Mesenchymal stem cell (in vitro differentiated cells and primary cell): ENCODE measurements around the gene RPL28.

Experiments used
- DNase-seq: peaks from one replicate; pipeline ENCODE4 v3.0.0-alpha.2; 2013
- H2AFZ ChIP-seq: one replicate; pipeline ENCODE4 v1.6.1; 2013; ENCODE audit warnings: low read depth, mild to moderate bottlenecking, control low read depth, inconsistent platforms, low read length, moderate library complexity
- H2AK5ac ChIP-seq: 2 replicates; pipeline ENCODE4 v1.6.1; 2013; ENCODE audit warnings: low read length, moderate library complexity, mild to moderate bottlenecking, inconsistent platforms; ENCODE audit not compliant: severe bottlenecking
- H2BK120ac ChIP-seq: one replicate; pipeline ENCODE4 v1.6.1; 2013; ENCODE audit warnings: low read depth, mild to moderate bottlenecking, inconsistent platforms, low read length, moderate library complexity
- H2BK12ac ChIP-seq, 2 experiments: one replicate each; pipeline ENCODE4 v1.6.1; 2013; ENCODE audit warnings: inconsistent platforms in 2 of 2, low read length in 2 of 2, mild to moderate bottlenecking in 2 of 2, moderate library complexity in 2 of 2, control low read depth in 1 of 2
- H2BK15ac ChIP-seq: one replicate; pipeline ENCODE4 v1.6.1; 2013; ENCODE audit warnings: mild to moderate bottlenecking, low read depth, inconsistent platforms; ENCODE audit not compliant: poor library complexity, severe bottlenecking
- H2BK5ac ChIP-seq: 2 replicates; pipeline ENCODE4 v1.6.1; 2013; ENCODE audit warnings: low read depth, mild to moderate bottlenecking, low read length, control low read depth, inconsistent platforms; ENCODE audit not compliant: poor library complexity, severe bottlenecking
- H3K14ac ChIP-seq, 2 experiments: one replicate each; pipeline ENCODE4 v1.6.1; 2013; ENCODE audit warnings: inconsistent platforms in 2 of 2, low read length in 2 of 2, control low read depth in 1 of 2, mild to moderate bottlenecking in 1 of 2, moderate library complexity in 1 of 2
- H3K18ac ChIP-seq, 2 experiments: one replicate each; pipeline ENCODE4 v1.6.1; 2013; ENCODE audit warnings: inconsistent platforms in 2 of 2, low read length in 2 of 2, control low read depth in 1 of 2, low read depth in 1 of 2, mild to moderate bottlenecking in 1 of 2
- H3K23ac ChIP-seq, 2 experiments: one replicate each; pipeline ENCODE4 v1.6.1; 2013; ENCODE audit warnings: inconsistent platforms in 2 of 2, low read length in 2 of 2, mild to moderate bottlenecking in 2 of 2, moderate library complexity in 2 of 2, control low read depth in 1 of 2
- H3K27ac ChIP-seq: 2 replicates; pipeline ENCODE4 v1.5.1; 2013; ENCODE audit warnings: mild to moderate bottlenecking, moderate library complexity, low read length, control low read depth, inconsistent platforms; ENCODE audit not compliant: poor library complexity, severe bottlenecking
- H3K27me3 ChIP-seq, 2 experiments: 2 replicates each; pipeline versions ENCODE4 v1.6.1 to v1.7.0; 2013; ENCODE audit warnings: low read length in 2 of 2, mild to moderate bottlenecking in 2 of 2, moderate library complexity in 2 of 2, control low read depth in 1 of 2, inconsistent platforms in 1 of 2; ENCODE audit not compliant: control insufficient read depth in 1 of 2, insufficient read depth in 1 of 2
- H3K36me3 ChIP-seq, 2 experiments: 2 replicates each; pipeline versions ENCODE4 v1.6.1 to v1.7.0; 2013; ENCODE audit warnings: low read length in 2 of 2, control low read depth in 1 of 2, inconsistent platforms in 1 of 2, low read depth in 1 of 2, mild to moderate bottlenecking in 1 of 2; ENCODE audit not compliant: insufficient read depth in 2 of 2, control insufficient read depth in 1 of 2
- H3K4ac ChIP-seq, 2 experiments: one replicate each; pipeline ENCODE4 v1.6.1; 2013; ENCODE audit warnings: inconsistent platforms in 2 of 2, low read length in 2 of 2, mild to moderate bottlenecking in 2 of 2, moderate library complexity in 2 of 2, control low read depth in 1 of 2, low read depth in 1 of 2
- H3K4me1 ChIP-seq: 2 replicates; pipeline ENCODE4 v1.6.1; 2013; ENCODE audit warnings: low read depth, low read length, control low read depth; ENCODE audit not compliant: control insufficient read depth, insufficient read depth
- H3K4me2 ChIP-seq: 2 replicates; pipeline ENCODE4 v1.6.1; 2013; ENCODE audit warnings: low read length, mild to moderate bottlenecking, inconsistent platforms; ENCODE audit not compliant: poor library complexity, severe bottlenecking
- H3K4me3 ChIP-seq, 2 experiments: 2 replicates each; pipeline versions ENCODE4 v1.5.1 to v1.7.0; 2013; ENCODE audit warnings: low read length in 2 of 2, mild to moderate bottlenecking in 2 of 2, control low read depth in 1 of 2, low read depth in 1 of 2; ENCODE audit not compliant: insufficient read depth in 1 of 2
- H3K79me1 ChIP-seq: replicated peaks from 2 replicates; pipeline ENCODE4 v1.6.1; 2013; ENCODE audit warnings: mild to moderate bottlenecking, control low read depth, low read length, inconsistent platforms; ENCODE audit not compliant: poor library complexity, severe bottlenecking
- H3K9ac ChIP-seq: 2 replicates; pipeline ENCODE4 v1.7.0; 2013; ENCODE audit warnings: mild to moderate bottlenecking, low read length, moderate library complexity
- H3K9me3 ChIP-seq: 2 replicates; pipeline ENCODE4 v1.7.0; 2013; ENCODE audit warnings: mild to moderate bottlenecking, low read length; ENCODE audit not compliant: control insufficient read depth
- H4K8ac ChIP-seq: one replicate; pipeline ENCODE4 v1.6.1; 2013; ENCODE audit warnings: inconsistent platforms, mild to moderate bottlenecking, low read length, moderate library complexity
- H4K91ac ChIP-seq: one replicate; pipeline ENCODE4 v1.6.1; 2013; ENCODE audit warnings: mild to moderate bottlenecking, low read length, inconsistent platforms
- WGBS: methylation state at CpG from one replicate; pipeline ENCODE4 v1.1.7; 2013; ENCODE audit warnings: mixed read lengths; 5-methylcytosine and 5-hydroxymethylcytosine counted together

RPL28 gene

GRCh38 chr19:55441319-55441691, 55.6 kb downstream of the RPL28 start:
- DNase-seq: no peak
- no peaks in the 10 kb centered on the region for H3K79me1 ChIP-seq
- WGBS: 7% methylated on average over 21 of the region's 21 CpGs

GRCh38 chr19:55441692-55442321, 56.1 kb downstream of the RPL28 start:
- no peak overlapping the region for H3K4me3 ChIP-seq
- H3K27me3 ChIP-seq: peaks cover 70 to 81% of the 10 kb centered on the region in 2 experiments
- DNase-seq: no peak
- H3K9ac ChIP-seq: no peak overlapping the region
- no peak overlapping the region for H3K23ac ChIP-seq
- no peak overlapping the region for H3K18ac ChIP-seq
- peaks cover 17% of the 10 kb centered on the region for H3K4me1 ChIP-seq
- H3K36me3 ChIP-seq: peaks cover 0 to 2% of the 10 kb centered on the region in 2 experiments
- no peak overlapping the region for H3K14ac ChIP-seq
- WGBS: 6% methylated on average over 21 of the region's 39 CpGs
- no peak overlapping the region for H2BK15ac ChIP-seq
- H2BK5ac ChIP-seq: no peak overlapping the region
- no peak overlapping the region for H4K8ac ChIP-seq
- no peak overlapping the region for H2AFZ ChIP-seq
- H3K9me3 ChIP-seq: no peaks in the 10 kb centered on the region
- H3K4me2 ChIP-seq: no peak overlapping the region
- H2AK5ac ChIP-seq: no peak overlapping the region
- H3K4ac ChIP-seq: no peak overlapping the region
- no peak overlapping the region for H2BK12ac ChIP-seq
- no peak overlapping the region for H2BK120ac ChIP-seq
- H3K79me1 ChIP-seq: no peaks in the 10 kb centered on the region
- no peak overlapping the region for H4K91ac ChIP-seq
- H3K27ac ChIP-seq: no peak overlapping the region

More at GRCh38 chr19:55441319-55441691, 55.6 kb downstream of the RPL28 start:
- Histone ChIP-seq H3K23ac (no peak overlapping the region), H3K9ac (no peak overlapping the region), H3K36me3 (peaks cover 0 to 2% of the 10 kb centered on the region in 2 experiments), H4K91ac (no peak overlapping the region), H3K4me1 (peaks cover 17% of the 10 kb centered on the region), H3K4ac (no peak overlapping the region), H3K9me3 (no peaks in the 10 kb centered on the region), H3K27ac (no peak overlapping the region), H2AFZ (no peak overlapping the region), H2BK15ac (no peak overlapping the region), H2AK5ac (no peak overlapping the region), H2BK12ac (no peak overlapping the region), H3K18ac (no peak overlapping the region), H2BK5ac (no peak overlapping the region), H3K4me2 (no peak overlapping the region), H3K27me3 (peaks cover 68 to 79% of the 10 kb centered on the region in 2 experiments), H2BK120ac (no peak overlapping the region), H4K8ac (no peak overlapping the region), H3K14ac (no peak overlapping the region), H3K4me3 (no peak overlapping the region)

GRCh38 chr19:55442372-55442961, 56.7 kb downstream of the RPL28 start:
- H3K4me1 ChIP-seq: peaks cover 16% of the 10 kb centered on the region
- no peak overlapping the region for H3K18ac ChIP-seq
- H3K14ac ChIP-seq: no peak overlapping the region
- H2BK5ac ChIP-seq: no peak overlapping the region
- H2AFZ ChIP-seq: no peak overlapping the region
- no peak overlapping the region for H3K27ac ChIP-seq
- WGBS: 2% methylated on average over 53 of the region's 72 CpGs
- DNase-seq: no peak
- no peak overlapping the region for H2AK5ac ChIP-seq
- H3K79me1 ChIP-seq: no peaks in the 10 kb centered on the region
- no peak overlapping the region for H3K9ac ChIP-seq
- H3K4ac ChIP-seq: no peak overlapping the region
- H3K27me3 ChIP-seq: peaks cover 77 to 81% of the 10 kb centered on the region in 2 experiments
- peaks cover 0 to 2% of the 10 kb centered on the region in 2 experiments for H3K36me3 ChIP-seq
- H2BK120ac ChIP-seq: no peak overlapping the region
- H2BK15ac ChIP-seq: no peak overlapping the region
- no peak overlapping the region for H4K8ac ChIP-seq
- H3K4me2 ChIP-seq: no peak overlapping the region
- no peak overlapping the region for H4K91ac ChIP-seq
- H3K9me3 ChIP-seq: no peaks in the 10 kb centered on the region
- no peak overlapping the region for H3K4me3 ChIP-seq
- no peak overlapping the region for H2BK12ac ChIP-seq
- H3K23ac ChIP-seq: no peak overlapping the region

GRCh38 chr19:55443045-55443823, 57.5 kb downstream of the RPL28 start, which contains the start of gene SHISA7:
Gene SHISA7, minus strand, starts transcription at chr19:55443300. Its CDS starts 437 bp downstream, at chr19:55442863.
- Histone ChIP-seq H3K4me3 (no peak within 1 kb of the TSS), H4K8ac (no peak within 1 kb of the TSS), H2AK5ac (no peak within 1 kb of the TSS), H2AFZ (no peak within 1 kb of the TSS), H3K27ac (no peak within 1 kb of the TSS), H3K27me3 (peaks cover 81 to 85% of the 10 kb centered on the region in 2 experiments), H3K79me1 (no peaks in the 10 kb centered on the region), H4K91ac (no peak within 1 kb of the TSS), H3K36me3 (peaks cover 0 to 2% of the 10 kb centered on the region in 2 experiments), H3K14ac (no peak within 1 kb of the TSS), H2BK5ac (no peak within 1 kb of the TSS), H3K18ac (no peak within 1 kb of the TSS), H3K4me1 (peaks cover 19% of the 10 kb centered on the region), H3K23ac (no peak within 1 kb of the TSS), H2BK120ac (no peak within 1 kb of the TSS), H2BK12ac (no peak within 1 kb of the TSS), H3K4me2 (no peak within 1 kb of the TSS), H3K4ac (no peak within 1 kb of the TSS), H2BK15ac (no peak within 1 kb of the TSS), H3K9me3 (no peaks in the 10 kb centered on the region), H3K9ac (no peak within 1 kb of the TSS)
- no peak for DNase-seq
- 2% methylated on average over 43 of the region's 43 CpGs for WGBS
